Ascending aorta (tissue), 2 donors: Measurements from ENCODE around the gene RAET1G. TPM values are rescaled to one million over a fixed set of nuclear protein-coding genes. Genes with fewer than 3 reads are reported as not detected.
"Not testable (repeated sequence)": the region's sequence is repeated elsewhere in the genome, so short reads cannot be mapped to it uniquely, and the experiment has no call there.

Experiments
- DNase-seq, 2 donors: peaks; one replicate each; pipeline ENCODE4 v3.0.0-alpha.2; 2019; ENCODE audit warnings: low spot score in 2 of 2
- H3K27ac ChIP-seq, 2 donors: fragments of 200-600 bp; sonication (generic); one replicate each; pipeline ENCODE4 v1.5.1; 2016 to 2017; ENCODE audit warnings: mild to moderate bottlenecking in 1 of 2
- H3K27me3 ChIP-seq: fragments of 200-600 bp; sonication (generic); one replicate; pipeline ENCODE4 v1.5.1; 2017
- H3K36me3 ChIP-seq, 2 donors: fragments of 200-600 bp; sonication (generic); one replicate each; pipeline ENCODE4 v1.5.1; 2016
- H3K4me1 ChIP-seq, 2 donors: fragments of 200-600 bp; sonication (generic); one replicate each; pipeline ENCODE4 v1.5.1; 2016 to 2017; ENCODE audit warnings: mild to moderate bottlenecking in 1 of 2
- H3K4me3 ChIP-seq, 2 donors: fragments of 200-600 bp; sonication (generic); one replicate each; pipeline ENCODE4 v1.5.1; 2016 to 2017; ENCODE audit warnings: mild to moderate bottlenecking in 1 of 2
- H3K9me3 ChIP-seq, 2 donors: fragments of 200-600 bp; sonication (generic); one replicate each; pipeline ENCODE4 v1.5.1; 2016
- CTCF ChIP-seq, 3 experiments: fragments of 200-600 bp in 2 of 3; fragments of 450-650 bp in 1 of 3; sonication (generic) in 2 of 3; IDR thresholded peaks; one replicate each; pipeline ENCODE4 v1.5.1; 2016 to 2019; ENCODE audit warnings: antibody characterized with exemption in 3 of 3, mild to moderate bottlenecking in 1 of 3, moderate library complexity in 1 of 3
- intact Hi-C: fragments of 100-400 bp; cut with DNase I; formaldehyde crosslinking; loops from one replicate; pipeline ENCODE4 v1.15.1; 2023
- total RNA-seq: library from RNA; depleted of rRNA; stranded (reverse); fragments of >200 nt; gene quantifications from one replicate; pipeline ENCODE4 v1.1.0, GENCODE V29; 2016

The RAET1G gene
- total RNA-seq, 1 donor from 2014 or later, result not detected

GRCh38 chr6:149921361-149921760 is 1.6 kb downstream of the RAET1G start:
- Histone ChIP-seq H3K9me3 (no peaks in the 10 kb centered on the region), H3K4me3 (no peak overlapping the region), H3K36me3 (no peaks in the 10 kb centered on the region), H3K27me3 (no peaks in the 10 kb centered on the region), H3K27ac (no peak overlapping the region), H3K4me1 (peaks cover 7 to 12% of the 10 kb centered on the region in 2 donors)
- DNase-seq, result no peak
- TF ChIP-seq CTCF (IDR thresholded peaks at IDR 0.05), result no peak
- intact Hi-C loops, result loop anchor here (10.0 kb wide), 1 partner anchor 177 kb away; the partner anchor contains the start of genes NUP43 and PCMT1

DNA sequence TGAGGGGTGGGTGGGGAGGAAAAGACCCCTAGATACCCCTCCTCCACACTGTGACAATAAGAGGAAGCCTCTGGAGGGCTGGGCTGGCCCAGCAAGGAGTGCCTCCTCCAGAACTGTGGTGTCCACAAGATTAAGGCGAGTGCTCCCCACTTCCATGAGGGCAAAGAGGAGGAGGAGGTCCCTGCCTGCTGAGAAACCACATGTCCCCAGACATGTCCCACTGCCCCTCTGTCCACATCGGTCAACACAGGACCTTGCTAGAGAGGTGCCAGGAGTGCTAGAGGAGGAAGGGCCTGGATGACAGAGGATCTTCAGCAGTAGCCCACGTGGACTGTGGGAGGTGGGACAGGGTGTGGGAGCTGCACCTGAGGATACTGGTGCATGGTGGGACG is 3.1 kb downstream of the RAET1G start:
- TF ChIP-seq CTCF (IDR thresholded peaks at IDR 0.05), result no peak
- intact Hi-C loops, result loop anchor here (10.0 kb wide), 1 partner anchor 175 kb away; the partner anchor contains the start of genes NUP43 and PCMT1
- no peak overlapping the region for H3K4me3 ChIP-seq
- no peak overlapping the region for H3K27ac ChIP-seq
- DNase-seq, result peak in 1 of 2 donors; percentile 21
- H3K4me1 ChIP-seq, result peaks cover 6 to 7% of the 10 kb centered on the region in 2 donors
- no peaks in the 10 kb centered on the region for H3K9me3 ChIP-seq
- H3K36me3 ChIP-seq, result no peaks in the 10 kb centered on the region
- no peaks in the 10 kb centered on the region for H3K27me3 ChIP-seq

GRCh38 chr6:149919126-149919833 is 3.6 kb downstream of the RAET1G start:
- H3K27ac ChIP-seq, H3K9me3 ChIP-seq, H3K4me3 ChIP-seq, intact Hi-C loops, H3K4me1 ChIP-seq, H3K36me3 ChIP-seq, H3K27me3 ChIP-seq: not testable (repeated sequence)
- DNase-seq, result peak in 1 of 2 donors; percentile 31

DNA sequence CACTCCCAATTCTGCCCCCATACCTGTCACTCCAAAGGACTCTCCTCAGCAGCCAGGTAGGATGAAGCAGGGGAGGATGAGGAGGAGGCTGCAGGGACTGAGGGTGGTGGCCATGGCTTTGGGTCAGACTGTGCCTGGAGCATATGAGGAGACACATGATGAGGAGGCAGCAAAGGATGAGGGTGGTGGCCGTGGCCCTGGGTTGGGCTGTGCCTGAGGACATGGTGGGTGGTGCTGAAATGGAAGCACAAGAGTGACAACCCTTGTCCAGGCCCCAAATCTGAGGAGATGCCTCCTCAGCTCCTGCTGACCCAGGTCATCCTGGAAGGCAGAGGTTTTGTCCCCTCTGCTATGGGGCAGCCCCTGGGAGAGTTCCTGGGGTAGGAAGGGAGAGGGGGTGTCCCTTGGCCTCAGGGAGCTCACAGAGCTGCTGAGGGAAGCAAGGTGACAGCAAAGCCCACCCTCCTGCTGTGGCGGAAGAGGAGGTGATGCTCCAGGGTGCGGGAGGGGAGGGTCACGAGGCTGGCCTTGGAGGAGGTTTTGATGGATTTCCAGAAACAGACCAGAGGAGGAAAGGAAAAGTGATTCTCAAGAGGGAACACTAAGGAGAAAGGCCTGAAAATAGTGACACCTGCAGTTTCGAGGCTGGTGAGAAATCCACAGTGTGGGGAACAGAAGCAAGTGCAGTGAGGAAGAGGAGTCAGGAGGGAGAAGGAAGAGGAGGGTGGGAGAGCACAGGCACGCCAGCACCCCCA is 4.6 kb downstream of the RAET1G start:
- Histone ChIP-seq H3K4me3 (no peak overlapping the region), H3K36me3 (no peaks in the 10 kb centered on the region), H3K27ac (no peak overlapping the region), H3K4me1 (peaks cover 1 to 2% of the 10 kb centered on the region in 2 donors), H3K9me3 (no peaks in the 10 kb centered on the region), H3K27me3 (no peaks in the 10 kb centered on the region)
- no peak for TF ChIP-seq CTCF (IDR thresholded peaks at IDR 0.05)
- no peak for DNase-seq
- intact Hi-C loops, result no loop called here

DNA sequence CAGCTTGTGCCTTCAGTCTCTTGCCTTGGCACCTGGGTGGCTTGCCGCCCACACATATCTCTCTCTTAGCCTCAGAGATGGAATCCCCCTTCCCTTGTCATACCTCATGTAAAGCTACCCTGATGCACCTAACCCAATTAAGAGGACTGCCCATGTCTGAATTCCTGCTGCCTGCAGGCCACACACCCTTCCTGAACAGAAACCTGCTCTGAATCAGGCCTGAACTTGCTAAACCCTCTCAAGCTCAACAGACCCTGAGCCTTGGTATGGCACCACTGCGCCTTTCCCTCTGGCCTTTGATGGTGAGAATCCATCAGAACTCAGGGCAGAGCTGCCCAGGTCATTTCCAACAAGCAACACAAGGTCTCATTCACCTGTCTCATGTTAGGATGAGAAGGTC is 5.2 kb downstream of the RAET1G start:
- no peaks in the 10 kb centered on the region for H3K27me3 ChIP-seq
- no peak overlapping the region for H3K27ac ChIP-seq
- no peaks in the 10 kb centered on the region for H3K36me3 ChIP-seq
- TF ChIP-seq CTCF (IDR thresholded peaks at IDR 0.05), result no peak
- H3K9me3 ChIP-seq, result no peaks in the 10 kb centered on the region
- DNase-seq, result no peak
- intact Hi-C loops, result no loop called here
- no peak overlapping the region for H3K4me3 ChIP-seq
- peaks cover 0 to 2% of the 10 kb centered on the region in 2 donors for H3K4me1 ChIP-seq
